Calu3 (cell line): ENCODE measurements around the gene NEDD9. TPM values are rescaled to one million over a fixed set of nuclear protein-coding genes. Genes with fewer than 3 reads are reported as not detected.
A peak's percentile ranks its signal among the peaks of the same experiment; 100 is the strongest.

Source experiments
- BruUV-seq: library from RNA; stranded (reverse); fragments of 400-500 nt; replicated peaks from 2 replicates; lab custom pipeline; 2021; lab: Mats Ljungman, UMichigan
- CTCF ChIA-PET: fragments of 300-600 bp; sonication (Branson Sonifier 250); formaldehyde crosslinking; loops from one replicate; lab custom pipeline; 2022; ENCODE audit warnings: antibody characterized with exemption; lab: Charles Lee
- DNase-seq: peaks from one replicate; pipeline ENCODE4 v3.0.0; 2022
- H3K27ac Mint-ChIP-seq: one replicate; pipeline ENCODE4 v1.8.0; 2022; ENCODE audit warnings: mixed read lengths; ENCODE audit not compliant: unreplicated experiment
- H3K27me3 Mint-ChIP-seq: one replicate; pipeline ENCODE4 v1.8.0; 2022; ENCODE audit warnings: mixed read lengths; ENCODE audit not compliant: unreplicated experiment
- H3K36me3 Mint-ChIP-seq: one replicate; pipeline ENCODE4 v1.8.0; 2022; ENCODE audit warnings: mild to moderate bottlenecking, moderate library complexity, mixed read lengths; ENCODE audit not compliant: insufficient read depth, unreplicated experiment
- H3K4me1 Mint-ChIP-seq: one replicate; pipeline ENCODE4 v1.8.0; 2022; ENCODE audit warnings: mild to moderate bottlenecking, low read depth, mixed read lengths; ENCODE audit not compliant: unreplicated experiment
- H3K4me3 Mint-ChIP-seq: one replicate; pipeline ENCODE4 v1.8.0; 2022; ENCODE audit warnings: mild to moderate bottlenecking, low read depth, moderate library complexity, mixed read lengths; ENCODE audit not compliant: unreplicated experiment
- H3K9me3 Mint-ChIP-seq: one replicate; pipeline ENCODE4 v1.8.0; 2022; ENCODE audit warnings: low read depth, mixed read lengths; ENCODE audit not compliant: unreplicated experiment
- intact Hi-C: fragments of 100-400 bp; cut with micrococcal nuclease; formaldehyde crosslinking; loops from one replicate; pipeline ENCODE4 v1.10.0; 2022; ENCODE audit not compliant: unreplicated experiment
- total RNA-seq: library from RNA; stranded (reverse); gene quantifications from 2 replicates; pipeline ENCODE4 v1.2.3, GENCODE V29; 2022
- TF ChIP-seq, protein P1 (sequence below): fragments of 200-600 bp; IDR thresholded peaks from one replicate; pipeline ENCODE4 v1.8.0; 2022; ENCODE audit warnings: antibody characterized with exemption; ENCODE audit not compliant: unreplicated experiment

The NEDD9 gene
- total RNA-seq, 1 experiment from 2014 or later, result 28.1 TPM

GRCh38 chr6:11212664-11213063 lies 19.8 kb downstream of the NEDD9 start:
- DNase-seq, result no peak
- Mint-ChIP-seq H3K9me3 (no peaks in the 10 kb centered on the region), H3K27me3 (no peaks in the 10 kb centered on the region), H3K4me1 (peaks cover 58% of the 10 kb centered on the region), H3K4me3 (no peak overlapping the region), H3K36me3 (peaks cover 31% of the 10 kb centered on the region), H3K27ac (peak overlapping the region; percentile 25)
- TF ChIP-seq, protein P1, sequence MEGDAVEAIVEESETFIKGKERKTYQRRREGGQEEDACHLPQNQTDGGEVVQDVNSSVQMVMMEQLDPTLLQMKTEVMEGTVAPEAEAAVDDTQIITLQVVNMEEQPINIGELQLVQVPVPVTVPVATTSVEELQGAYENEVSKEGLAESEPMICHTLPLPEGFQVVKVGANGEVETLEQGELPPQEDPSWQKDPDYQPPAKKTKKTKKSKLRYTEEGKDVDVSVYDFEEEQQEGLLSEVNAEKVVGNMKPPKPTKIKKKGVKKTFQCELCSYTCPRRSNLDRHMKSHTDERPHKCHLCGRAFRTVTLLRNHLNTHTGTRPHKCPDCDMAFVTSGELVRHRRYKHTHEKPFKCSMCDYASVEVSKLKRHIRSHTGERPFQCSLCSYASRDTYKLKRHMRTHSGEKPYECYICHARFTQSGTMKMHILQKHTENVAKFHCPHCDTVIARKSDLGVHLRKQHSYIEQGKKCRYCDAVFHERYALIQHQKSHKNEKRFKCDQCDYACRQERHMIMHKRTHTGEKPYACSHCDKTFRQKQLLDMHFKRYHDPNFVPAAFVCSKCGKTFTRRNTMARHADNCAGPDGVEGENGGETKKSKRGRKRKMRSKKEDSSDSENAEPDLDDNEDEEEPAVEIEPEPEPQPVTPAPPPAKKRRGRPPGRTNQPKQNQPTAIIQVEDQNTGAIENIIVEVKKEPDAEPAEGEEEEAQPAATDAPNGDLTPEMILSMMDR, result no peak
- intact Hi-C loops, result no loop called here
- CTCF ChIA-PET, result no interaction called here
- BruUV-seq, result no TSS peak

- intact Hi-C loops, result no loop called here
- Mint-ChIP-seq H3K4me3 (no peak overlapping the region), H3K9me3 (no peaks in the 10 kb centered on the region), H3K36me3 (peaks cover 44% of the 10 kb centered on the region), H3K27ac (no peak overlapping the region), H3K4me1 (peaks cover 51% of the 10 kb centered on the region), H3K27me3 (no peaks in the 10 kb centered on the region)
- no TSS peak for BruUV-seq
- no peak for DNase-seq
- TF ChIP-seq, protein P1, result no peak
- CTCF ChIA-PET, result no interaction called here
These were observed 21.2 kb downstream of the NEDD9 start for GRCh38 chr6:11211254-11211653.

GRCh38 chr6:11210386-11211138 lies 21.9 kb downstream of the NEDD9 start:
- H3K27ac Mint-ChIP-seq, result peak overlapping the region; percentile 60
- peaks cover 44% of the 10 kb centered on the region for H3K4me1 Mint-ChIP-seq
- TF ChIP-seq, protein P1, result no peak
- intact Hi-C loops, result no loop called here
- no peak for DNase-seq
- H3K9me3 Mint-ChIP-seq, result no peaks in the 10 kb centered on the region
- CTCF ChIA-PET, result no interaction called here
- no peaks in the 10 kb centered on the region for H3K27me3 Mint-ChIP-seq
- peaks cover 44% of the 10 kb centered on the region for H3K36me3 Mint-ChIP-seq
- H3K4me3 Mint-ChIP-seq, result no peak overlapping the region
- BruUV-seq, result no TSS peak

GRCh38 chr6:11209906-11210305 lies 22.6 kb downstream of the NEDD9 start:
- no peak for DNase-seq
- CTCF ChIA-PET, result no interaction called here
- intact Hi-C loops, result no loop called here
- TF ChIP-seq, protein P1, result no peak
- no peaks in the 10 kb centered on the region for H3K9me3 Mint-ChIP-seq
- no peaks in the 10 kb centered on the region for H3K27me3 Mint-ChIP-seq
- no peak overlapping the region for H3K4me3 Mint-ChIP-seq
- H3K4me1 Mint-ChIP-seq, result peaks cover 39% of the 10 kb centered on the region
- H3K36me3 Mint-ChIP-seq, result peaks cover 44% of the 10 kb centered on the region
- BruUV-seq, result no TSS peak
- peak overlapping the region; percentile 60 for H3K27ac Mint-ChIP-seq
